HG02798 (cell line): Measurements from ENCODE around the gene PHRF1.

ENCODE experiments used
- ATAC-seq: cut with Tn5 transposase; IDR thresholded peaks from one replicate; pipeline ENCODE4 v1.9.1; 2021; ENCODE audit warnings: mild to moderate bottlenecking; ENCODE audit not compliant: unreplicated experiment, poor library complexity

PHRF1 gene

DNA sequence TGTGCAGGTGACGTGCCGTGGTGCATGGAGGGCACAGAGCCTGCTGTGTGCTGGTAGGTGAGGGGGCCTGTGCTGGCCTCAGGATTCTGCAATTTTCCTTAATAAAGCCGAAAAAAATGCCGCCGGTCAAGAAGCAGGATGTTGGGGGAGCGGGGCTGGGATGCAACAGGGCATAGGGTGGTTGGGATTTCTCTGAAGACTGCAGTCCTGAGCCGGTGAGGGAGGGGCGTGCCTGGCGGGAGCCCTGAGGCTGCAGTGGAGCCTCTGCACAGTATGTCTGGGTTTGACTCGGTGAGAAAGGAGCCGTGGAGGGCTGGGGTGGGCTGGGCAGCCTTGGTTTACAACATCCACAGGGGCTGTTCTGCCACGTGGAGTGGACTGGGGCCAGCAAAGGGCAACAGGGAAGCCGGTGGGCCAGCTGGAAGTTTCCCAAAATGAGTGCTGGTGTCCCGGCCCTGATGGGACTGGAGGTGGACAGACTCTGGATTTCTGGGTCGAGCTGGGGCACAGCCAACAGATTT, 47.1 kb downstream of the PHRF1 start:
- ATAC-seq, result no peak

DNA sequence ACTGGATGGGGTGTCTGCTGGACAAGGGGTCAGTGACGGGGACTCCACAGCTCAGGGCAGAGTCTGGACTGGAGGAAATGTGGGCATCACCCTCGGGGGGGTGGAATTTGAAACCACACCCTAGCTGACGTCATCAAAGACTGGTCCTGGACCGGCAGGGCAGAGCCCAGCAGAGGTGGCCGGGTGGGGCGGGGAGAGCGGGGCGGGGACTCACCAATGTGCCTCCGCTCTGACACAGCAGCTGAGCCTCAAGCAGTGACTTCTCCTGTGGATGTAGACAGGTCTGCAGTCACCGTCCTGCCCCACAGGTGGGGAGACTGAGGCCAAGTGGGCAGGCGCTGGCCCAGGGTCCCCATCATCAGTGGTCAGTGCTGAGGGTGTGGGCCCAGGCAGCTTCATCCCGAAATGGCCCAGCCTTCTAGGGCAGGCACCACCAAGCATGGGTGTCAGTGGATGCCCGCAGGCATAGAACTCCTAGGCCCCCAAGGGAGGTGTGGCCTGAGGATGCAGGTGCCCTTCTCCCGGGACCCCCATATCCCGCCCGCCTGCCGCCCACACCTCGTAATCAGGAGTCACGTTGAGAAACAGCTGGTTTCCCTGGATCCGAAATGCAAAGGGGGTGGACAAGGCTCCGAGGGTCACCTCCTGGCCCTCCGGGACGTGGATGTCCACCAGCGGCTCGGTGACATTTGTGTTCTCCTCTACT, 47.9 kb downstream of the PHRF1 start:
- no peak for ATAC-seq

DNA sequence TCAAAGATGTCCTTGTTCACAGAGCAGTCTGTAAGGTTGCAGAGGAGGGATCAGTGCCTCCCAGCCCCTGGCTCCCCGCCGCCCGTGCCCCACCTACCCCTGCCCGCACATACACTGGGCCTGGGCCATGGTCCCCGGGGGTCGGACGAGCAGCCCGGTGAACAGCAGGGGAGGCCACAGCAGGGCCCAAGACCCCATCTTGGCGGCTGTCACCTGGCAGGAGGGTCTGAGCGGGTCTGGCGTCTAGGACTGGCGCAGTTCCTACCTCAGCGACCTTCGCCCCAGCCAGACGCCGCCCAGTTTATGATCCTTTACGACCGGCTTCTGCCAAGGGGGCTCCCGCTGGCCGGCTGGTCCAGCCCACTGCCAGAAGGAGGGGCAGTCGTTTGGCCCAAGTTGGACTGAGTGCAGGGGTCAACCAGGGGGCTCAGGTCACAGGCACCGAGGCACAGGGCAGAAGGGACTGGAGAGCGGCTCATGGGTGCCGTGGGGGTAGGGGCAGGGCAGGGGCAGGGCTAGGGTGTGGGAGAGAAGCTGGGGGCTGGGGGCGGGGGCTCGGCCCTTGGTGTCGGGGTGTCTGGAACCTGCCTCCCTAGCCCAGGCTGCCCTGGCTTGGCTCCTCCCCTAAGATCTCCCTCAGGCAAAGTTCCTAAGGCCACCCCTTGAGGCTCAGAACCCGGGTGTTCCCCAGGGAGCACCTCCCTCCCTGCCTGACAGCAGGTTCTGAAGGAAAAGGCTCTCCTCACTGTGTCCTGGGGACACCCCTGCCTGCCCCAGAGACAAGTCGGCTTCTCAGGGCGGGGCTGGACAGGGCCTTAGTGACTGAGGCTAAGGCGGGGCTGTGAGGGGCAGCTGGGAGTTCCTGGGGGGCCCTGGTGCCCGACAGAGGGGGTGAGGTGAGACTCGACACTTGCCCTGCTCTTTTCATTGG, 48.7 kb downstream of the PHRF1 start, which contains the start of gene CDHR5:
Gene CDHR5, minus strand, starts transcription at position 251 of the 931 bp plus-strand sequence. Its CDS starts 53 bp downstream, at position 198.
- ATAC-seq, result no peak

DNA sequence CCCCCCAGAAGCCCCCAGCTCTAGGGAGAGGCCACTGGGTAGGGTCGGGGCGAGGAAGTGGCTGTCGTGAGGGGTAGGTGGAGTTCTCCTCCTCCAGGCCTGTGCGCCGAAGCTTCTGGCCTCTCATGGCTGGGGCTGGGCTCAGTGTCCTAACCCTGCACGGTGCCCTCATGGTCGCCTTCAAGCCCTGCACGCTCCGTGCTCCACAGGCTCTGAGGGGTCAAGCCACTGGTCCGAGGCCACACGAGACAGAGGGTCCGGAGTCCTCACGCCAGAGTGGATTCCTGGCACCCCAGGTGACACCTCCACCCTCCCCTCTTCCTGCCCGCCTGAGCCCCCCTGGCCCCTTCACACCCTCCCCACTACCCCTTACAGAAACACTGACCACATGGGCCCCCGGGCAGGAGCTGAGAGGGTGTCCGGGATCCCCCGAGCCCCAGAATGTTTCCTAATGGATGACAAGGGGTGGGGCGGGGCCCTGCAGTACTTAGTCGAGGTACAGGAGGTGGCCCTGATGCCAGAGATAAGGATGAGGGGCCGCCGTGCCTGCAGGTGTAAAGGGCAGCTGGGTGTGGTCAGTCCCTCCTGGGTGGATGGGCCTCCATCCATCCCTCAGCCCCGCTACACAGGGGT, 49.5 kb downstream of the PHRF1 start:
- ATAC-seq, result no peak

DNA sequence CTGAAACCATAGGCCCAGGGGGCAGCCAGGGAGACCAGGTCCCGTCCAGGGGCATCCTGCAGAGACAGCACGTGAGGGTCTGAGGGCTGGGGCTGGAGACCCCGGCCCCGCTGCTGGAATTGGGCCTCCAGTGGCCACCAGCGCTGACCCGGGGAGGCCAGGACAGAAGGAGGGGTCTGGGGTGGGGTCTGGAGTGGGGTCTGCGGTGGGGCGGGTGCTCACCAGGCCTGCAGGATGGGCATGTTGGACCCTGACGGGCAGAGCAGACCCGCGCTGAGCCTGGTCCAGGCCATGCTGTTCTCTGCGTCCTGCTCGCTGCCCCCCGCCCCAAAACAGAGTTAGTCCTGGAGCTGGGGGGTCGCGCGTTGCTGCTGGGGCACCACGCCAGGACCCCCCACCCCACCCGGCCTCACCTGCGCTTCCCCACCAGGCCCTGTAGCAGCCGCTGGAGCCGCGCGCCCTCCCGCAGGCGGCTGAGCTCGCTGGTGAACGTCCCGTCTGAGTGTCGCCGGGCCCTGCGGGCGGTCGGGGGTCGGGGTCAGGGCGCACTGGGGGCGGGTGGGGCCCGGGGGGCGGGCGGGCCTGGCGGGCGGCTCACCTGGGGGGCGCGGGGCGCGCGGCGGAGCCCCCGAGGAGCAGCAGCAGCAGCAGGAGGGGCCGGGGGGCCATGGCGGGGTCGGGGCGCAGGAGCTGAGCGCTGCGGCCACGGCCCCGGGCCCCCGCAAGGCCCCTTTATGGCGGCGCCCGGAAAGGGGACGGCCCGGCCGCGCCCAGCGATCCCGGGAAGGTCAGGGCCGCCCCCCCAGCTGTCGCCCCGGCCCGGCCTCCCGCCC, 50.4 kb downstream of the PHRF1 start, which contains the start of gene SCT:
Gene SCT, minus strand, starts transcription at position 707 of the 833 bp plus-strand sequence. Its CDS starts 38 bp downstream, at position 669.
- ATAC-seq, result no peak

DNA sequence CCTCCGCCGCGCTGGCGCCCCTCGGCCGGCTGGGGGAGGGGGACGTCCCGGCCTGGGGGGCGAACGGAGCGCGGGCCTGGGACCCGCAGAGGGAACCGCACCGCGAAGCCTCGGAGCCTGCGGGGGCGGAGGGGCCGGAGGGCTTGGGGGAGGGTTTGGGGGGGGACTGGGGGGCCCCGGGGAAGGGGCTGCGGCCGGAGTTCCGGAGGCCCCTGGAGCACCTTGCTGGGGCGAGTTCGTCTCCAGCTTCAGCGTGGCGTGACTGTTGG, 51.0 kb downstream of the PHRF1 start:
- ATAC-seq, result no peak

DNA sequence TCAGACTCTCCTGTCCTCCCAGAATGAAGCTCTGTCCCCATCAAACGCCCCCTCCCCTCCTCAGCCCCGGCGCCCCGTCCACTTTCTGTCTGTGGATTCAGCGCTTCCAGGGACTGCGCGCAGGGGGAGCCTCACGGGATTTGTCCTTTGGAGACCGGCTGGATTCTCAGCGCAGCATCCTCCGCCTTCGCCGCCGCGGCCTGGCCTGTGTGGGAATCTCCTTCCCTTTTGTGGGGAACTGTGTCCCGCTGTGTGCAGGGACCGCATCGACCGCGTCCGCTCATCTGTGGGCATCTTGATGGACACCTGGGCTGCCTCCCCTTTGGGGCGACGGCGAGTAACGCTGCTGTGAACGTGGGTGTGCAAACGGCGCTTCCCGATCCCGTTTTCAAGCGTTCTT, 51.8 kb downstream of the PHRF1 start:
- no peak for ATAC-seq

DNA sequence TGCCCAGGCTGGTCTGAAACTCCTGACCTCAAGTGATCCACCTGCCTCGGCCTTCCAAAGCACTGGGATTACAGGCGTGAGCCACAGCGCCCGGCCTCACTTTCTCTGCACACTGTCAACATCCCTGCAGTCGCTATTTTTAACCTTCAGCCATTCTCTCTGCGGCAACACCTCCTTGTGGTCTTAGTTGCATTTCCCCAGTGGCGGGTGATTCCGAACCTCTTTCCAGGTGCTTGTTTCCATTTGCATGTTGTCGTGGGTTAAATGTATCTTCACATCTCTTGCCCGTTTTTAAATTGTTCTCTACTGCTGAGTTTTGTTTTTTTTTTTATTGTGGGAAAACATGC, 52.9 kb downstream of the PHRF1 start:
- ATAC-seq, result no peak

DNA sequence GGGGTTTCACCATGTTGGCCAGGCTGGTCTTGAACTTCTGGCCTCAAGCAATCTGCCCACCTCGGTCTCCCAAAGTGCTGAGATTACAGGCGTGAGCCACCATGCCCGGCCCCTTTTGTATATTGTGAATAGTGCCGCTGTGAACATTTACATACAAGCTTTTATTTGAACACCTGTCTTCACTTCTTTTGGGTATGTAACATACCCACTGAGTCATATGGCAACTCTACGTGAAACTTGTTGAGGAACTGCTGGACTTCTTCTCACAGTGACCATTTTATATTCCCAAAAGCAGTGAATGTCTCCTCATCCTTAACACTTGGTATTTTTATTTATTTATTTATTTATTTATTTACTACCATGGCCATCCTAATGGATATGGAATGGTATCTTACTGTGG, 54.6 kb downstream of the PHRF1 start:
- no peak for ATAC-seq

DNA sequence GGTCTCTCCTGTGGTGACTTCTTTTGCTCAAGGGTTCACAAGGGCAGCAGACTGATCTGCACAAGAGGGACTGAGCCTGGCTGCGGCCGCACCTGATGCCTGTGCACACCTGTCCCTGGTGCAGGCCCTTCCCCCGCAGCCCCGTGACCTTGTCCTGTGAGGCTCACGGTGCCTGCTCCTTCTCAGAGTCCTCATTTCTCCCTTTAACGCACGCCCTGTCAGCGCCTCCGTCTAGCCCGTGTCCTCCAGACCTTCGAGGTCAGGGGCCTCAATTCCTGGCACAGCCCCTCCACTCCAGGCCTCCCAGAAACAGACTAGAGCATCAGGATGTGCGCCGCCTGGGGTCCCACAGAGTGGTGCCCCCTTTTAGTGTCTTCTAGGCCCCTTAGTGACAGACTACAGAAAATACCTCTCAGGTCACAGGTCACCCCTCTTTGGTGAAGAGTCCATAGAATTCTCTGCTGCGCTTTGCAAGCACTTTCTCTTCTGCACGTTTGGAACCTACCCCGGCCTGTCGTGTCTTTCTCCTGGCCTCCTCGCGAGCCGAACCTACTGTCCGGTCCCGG, 59.8 kb downstream of the PHRF1 start:
- ATAC-seq, result no peak

DNA sequence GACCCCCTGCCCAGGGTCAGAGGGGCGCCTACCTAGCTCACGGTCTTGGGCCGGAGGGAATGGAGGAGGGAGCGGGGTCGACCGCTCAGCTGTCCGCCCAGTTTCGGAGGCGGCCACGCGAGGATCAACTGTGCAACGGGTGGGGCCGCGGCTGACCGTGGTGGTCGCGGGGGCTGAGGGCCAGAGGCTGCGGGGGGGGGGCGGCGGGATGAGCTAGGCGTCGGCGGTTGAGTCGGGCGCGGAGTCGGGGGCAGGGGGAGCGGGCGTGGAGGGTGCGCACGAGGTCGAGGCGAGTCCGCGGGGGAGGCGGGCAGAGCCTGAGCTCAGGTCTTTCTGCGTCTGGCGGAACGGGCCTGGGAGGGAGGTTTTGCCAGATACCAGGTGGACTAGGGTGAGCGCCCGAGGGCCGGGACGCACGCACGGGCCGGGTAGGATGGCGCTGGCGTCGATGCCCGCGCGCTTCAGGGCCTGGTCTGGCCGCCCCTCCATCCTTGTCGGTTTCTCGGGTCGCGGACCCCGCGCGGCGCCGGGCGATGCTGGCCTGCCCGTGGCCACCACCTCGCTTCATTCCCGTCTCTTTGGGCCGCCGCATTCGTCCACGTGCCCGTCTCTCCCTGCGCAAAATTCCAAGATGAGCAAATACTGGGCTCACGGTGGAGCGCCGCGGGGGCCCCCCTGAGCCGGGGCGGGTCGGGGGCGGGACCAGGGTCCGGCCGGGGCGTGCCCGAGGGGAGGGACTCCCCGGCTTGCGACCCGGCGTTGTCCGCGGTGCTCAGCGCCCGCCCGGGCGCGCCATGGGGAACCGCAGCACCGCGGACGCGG, 60.5 kb downstream of the PHRF1 start, which contains the start of gene DRD4:
Gene DRD4, plus strand, starts transcription at position 759 of the 822 bp plus-strand sequence. Its CDS starts 36 bp downstream, at position 795.
- no peak for ATAC-seq

DNA sequence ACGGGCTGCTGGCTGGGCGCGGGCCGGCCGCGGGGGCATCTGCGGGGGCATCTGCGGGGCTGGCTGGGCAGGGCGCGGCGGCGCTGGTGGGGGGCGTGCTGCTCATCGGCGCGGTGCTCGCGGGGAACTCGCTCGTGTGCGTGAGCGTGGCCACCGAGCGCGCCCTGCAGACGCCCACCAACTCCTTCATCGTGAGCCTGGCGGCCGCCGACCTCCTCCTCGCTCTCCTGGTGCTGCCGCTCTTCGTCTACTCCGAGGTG, 61.0 kb downstream of the PHRF1 start:
- no peak for ATAC-seq

DNA sequence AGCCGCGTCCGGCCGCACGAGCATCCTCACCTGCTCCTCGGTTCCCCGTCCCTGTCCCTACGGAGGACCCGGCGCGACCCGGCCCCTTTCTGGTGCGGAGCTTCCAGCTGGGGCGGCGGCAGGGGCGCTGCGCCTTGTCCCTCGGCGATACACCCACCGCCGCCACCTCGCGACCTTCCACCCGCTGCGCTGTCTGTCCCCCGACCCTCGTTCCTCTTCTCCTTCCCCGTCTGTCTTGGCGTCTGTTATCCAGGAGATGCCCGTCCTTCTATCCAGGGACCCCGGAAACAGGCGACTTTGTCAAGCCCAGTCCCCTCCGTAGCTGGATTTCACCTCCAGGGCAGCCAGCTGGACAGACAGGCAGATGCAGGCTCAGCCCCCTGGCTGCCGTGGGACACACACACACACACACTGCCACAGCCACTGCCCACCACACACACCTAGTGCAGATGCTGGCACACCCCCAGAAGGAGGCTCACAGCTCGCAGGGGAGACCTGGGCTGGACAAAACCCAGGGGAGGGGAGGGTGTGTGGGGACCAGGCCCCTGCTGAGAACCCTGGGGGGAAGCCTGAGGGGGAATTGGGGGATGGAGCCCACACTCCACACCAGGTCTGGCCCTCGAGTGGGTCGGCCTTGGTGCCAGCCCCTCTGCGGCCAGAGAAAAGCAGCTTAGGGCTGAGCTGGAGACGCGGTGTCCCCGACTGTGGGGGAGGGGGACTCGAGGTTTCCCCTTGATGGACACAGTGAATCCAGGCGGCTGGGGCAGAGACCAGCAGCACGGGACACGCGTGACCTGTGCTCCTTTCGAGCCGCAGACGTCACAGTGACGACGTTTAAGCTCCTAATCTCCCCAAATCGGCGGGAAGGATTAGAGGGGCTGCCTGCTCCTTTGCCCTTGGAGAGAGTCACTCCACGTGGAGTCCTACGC, 61.6 kb downstream of the PHRF1 start:
- ATAC-seq, result no peak

DNA sequence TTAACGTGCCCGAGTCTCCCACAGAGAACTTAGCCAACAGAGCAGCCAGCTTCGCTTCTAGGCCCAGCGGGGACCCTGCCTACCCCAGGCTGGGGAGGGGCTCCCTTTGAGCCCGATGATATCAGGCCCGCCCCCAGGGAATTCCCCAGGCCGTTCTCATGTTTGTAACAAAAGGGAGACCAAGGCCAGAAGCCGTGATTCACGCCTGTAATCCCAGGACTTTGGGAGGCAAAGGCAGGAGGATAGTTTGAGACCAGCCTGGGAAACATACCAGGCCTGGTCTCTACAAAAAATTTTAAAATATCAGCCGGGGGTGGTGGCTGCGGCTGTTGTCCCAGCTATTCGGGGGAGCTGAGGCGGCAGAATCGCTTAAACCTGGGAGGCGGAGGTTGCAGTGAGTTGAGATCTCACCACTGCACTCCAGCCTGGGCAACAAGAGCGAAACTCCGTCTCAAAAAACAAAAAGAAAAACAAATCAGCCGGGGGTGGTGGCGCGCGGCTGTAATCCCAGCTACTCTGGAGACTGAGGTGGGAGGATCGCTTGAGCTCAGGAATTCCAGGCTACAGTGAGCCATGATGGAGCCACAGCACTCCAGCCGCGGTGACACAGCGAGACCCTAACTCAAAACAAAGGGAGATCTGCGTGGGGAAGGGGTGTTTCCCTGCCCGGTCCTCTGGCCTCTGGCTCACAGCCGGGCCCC, 62.5 kb downstream of the PHRF1 start:
- ATAC-seq, result no peak

DNA sequence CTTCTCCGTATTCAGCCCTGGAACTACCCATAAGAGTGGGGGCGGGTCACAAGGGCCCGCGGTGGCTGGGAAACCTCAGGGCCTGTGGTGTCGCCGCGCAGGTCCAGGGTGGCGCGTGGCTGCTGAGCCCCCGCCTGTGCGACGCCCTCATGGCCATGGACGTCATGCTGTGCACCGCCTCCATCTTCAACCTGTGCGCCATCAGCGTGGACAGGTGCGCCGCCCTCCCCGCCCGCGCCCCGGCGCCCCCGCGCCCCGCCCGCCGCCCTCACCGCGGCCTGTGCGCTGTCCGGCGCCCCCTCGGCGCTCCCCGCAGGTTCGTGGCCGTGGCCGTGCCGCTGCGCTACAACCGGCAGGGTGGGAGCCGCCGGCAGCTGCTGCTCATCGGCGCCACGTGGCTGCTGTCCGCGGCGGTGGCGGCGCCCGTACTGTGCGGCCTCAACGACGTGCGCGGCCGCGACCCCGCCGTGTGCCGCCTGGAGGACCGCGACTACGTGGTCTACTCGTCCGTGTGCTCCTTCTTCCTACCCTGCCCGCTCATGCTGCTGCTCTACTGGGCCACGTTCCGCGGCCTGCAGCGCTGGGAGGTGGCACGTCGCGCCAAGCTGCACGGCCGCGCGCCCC, 63.2 kb downstream of the PHRF1 start:
- no peak for ATAC-seq

DNA sequence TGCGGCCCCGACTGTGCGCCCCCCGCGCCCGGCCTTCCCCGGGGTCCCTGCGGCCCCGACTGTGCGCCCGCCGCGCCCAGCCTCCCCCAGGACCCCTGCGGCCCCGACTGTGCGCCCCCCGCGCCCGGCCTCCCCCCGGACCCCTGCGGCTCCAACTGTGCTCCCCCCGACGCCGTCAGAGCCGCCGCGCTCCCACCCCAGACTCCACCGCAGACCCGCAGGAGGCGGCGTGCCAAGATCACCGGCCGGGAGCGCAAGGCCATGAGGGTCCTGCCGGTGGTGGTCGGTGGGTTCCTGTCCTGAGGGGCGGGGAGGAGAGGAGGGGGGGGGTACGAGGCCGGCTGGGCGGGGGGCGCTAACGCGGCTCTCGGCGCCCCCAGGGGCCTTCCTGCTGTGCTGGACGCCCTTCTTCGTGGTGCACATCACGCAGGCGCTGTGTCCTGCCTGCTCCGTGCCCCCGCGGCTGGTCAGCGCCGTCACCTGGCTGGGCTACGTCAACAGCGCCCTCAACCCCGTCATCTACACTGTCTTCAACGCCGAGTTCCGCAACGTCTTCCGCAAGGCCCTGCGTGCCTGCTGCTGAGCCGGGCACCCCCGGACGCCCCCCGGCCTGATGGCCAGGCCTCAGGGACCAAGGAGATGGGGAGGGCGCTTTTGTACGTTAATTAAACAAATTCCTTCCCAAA, 63.9 kb downstream of the PHRF1 start:
- no peak for ATAC-seq
